Keratinocyte (primary cell): ENCODE results near the gene PPP1R3A. TPM values are rescaled to one million over a fixed set of nuclear protein-coding genes. Genes with fewer than 3 reads are reported as not detected.

Experiments
- DNase-seq: peaks from one replicate; pipeline ENCODE4 v3.0.0-alpha.2; 2011; ENCODE audit warnings: low read depth, missing footprints, low spot score
- FAIRE-seq: peaks from 2 replicates; lab custom pipeline; 2011; peaks lifted over from hg19 to GRCh38; lab: Jason Lieb, UNC
- H2AFZ ChIP-seq: 2 replicates; pipeline ENCODE4 v1.6.0; 2012; ENCODE audit warnings: low read length, control low read depth, inconsistent platforms; ENCODE audit not compliant: control insufficient read depth
- H3K27ac ChIP-seq: 2 replicates; pipeline ENCODE4 v1.5.1; 2011; ENCODE audit warnings: low read length; ENCODE audit not compliant: control insufficient read depth, insufficient read depth
- H3K27me3 ChIP-seq: 3 replicates; pipeline ENCODE4 v1.6.0; 2011; ENCODE audit warnings: low read length; ENCODE audit not compliant: control insufficient read depth, insufficient read depth; ENCODE audit errors: extremely low read depth
- H3K36me3 ChIP-seq, 2 experiments: 2 replicates in 1 of 2; 3 replicates in 1 of 2; pipeline ENCODE4 v1.5.1; 2011; ENCODE audit warnings: low read length in 2 of 2, mild to moderate bottlenecking in 1 of 2; ENCODE audit not compliant: control insufficient read depth in 2 of 2, insufficient read depth in 2 of 2; ENCODE audit errors: extremely low read depth in 1 of 2
- H3K4me1 ChIP-seq: 3 replicates; pipeline ENCODE4 v1.5.1; 2011; ENCODE audit warnings: low read length; ENCODE audit not compliant: control insufficient read depth, insufficient read depth; ENCODE audit errors: extremely low read depth
- H3K4me2 ChIP-seq: 3 replicates; pipeline ENCODE4 v1.6.0; 2011; ENCODE audit warnings: low read depth, low read length; ENCODE audit not compliant: control insufficient read depth, insufficient read depth; ENCODE audit errors: extremely low read depth
- H3K4me3 ChIP-seq, 3 experiments: fragments of 200-600 bp in 1 of 3; sonication (generic) in 1 of 3; 2 replicates in 2 of 3; 3 replicates in 1 of 3; pipeline ENCODE4 v1.5.1; 2011 to 2016; ENCODE audit warnings: low read length in 3 of 3, mild to moderate bottlenecking in 3 of 3, control low read depth in 2 of 3, inconsistent platforms in 1 of 3, low read depth in 1 of 3, mixed read lengths in 1 of 3, mixed run types in 1 of 3, moderate library complexity in 1 of 3; ENCODE audit not compliant: control insufficient read depth in 2 of 3, insufficient read depth in 2 of 3; ENCODE audit errors: extremely low read depth in 1 of 3
- H3K79me2 ChIP-seq: 2 replicates; pipeline ENCODE4 v1.6.0; 2012; ENCODE audit warnings: low read length; ENCODE audit not compliant: control insufficient read depth, insufficient read depth
- H3K9ac ChIP-seq: 3 replicates; pipeline ENCODE4 v1.6.0; 2011; ENCODE audit warnings: low read length; ENCODE audit not compliant: control insufficient read depth, insufficient read depth; ENCODE audit errors: extremely low read depth
- H3K9me1 ChIP-seq: 3 replicates; pipeline ENCODE4 v1.6.0; 2011; ENCODE audit warnings: low read length; ENCODE audit not compliant: control insufficient read depth, insufficient read depth; ENCODE audit errors: extremely low read depth
- H3K9me3 ChIP-seq: 2 replicates; pipeline ENCODE4 v1.5.1; 2012; ENCODE audit warnings: low read depth, low read length; ENCODE audit not compliant: control insufficient read depth
- H4K20me1 ChIP-seq: 3 replicates; pipeline ENCODE4 v1.6.0; 2011; ENCODE audit warnings: low read length; ENCODE audit not compliant: control insufficient read depth, insufficient read depth; ENCODE audit errors: extremely low read depth
- CTCF ChIP-seq, 3 experiments: IDR thresholded peaks in 1 of 3; conservative IDR thresholded peaks in 1 of 3; optimal IDR thresholded peaks in 1 of 3; 2 replicates in 2 of 3; 3 replicates in 1 of 3; pipeline versions ENCODE3 to v1.5.1; 2011; ENCODE audit warnings: low read length in 3 of 3, mild to moderate bottlenecking in 3 of 3, moderate library complexity in 2 of 3, control low read depth in 1 of 3, inconsistent platforms in 1 of 3; ENCODE audit not compliant: insufficient read depth in 2 of 3; ENCODE audit errors: extremely low read depth in 1 of 3
- EZH2 ChIP-seq: IDR thresholded peaks from one replicate; pipeline ENCODE4 v1.6.1; 2012; ENCODE audit warnings: inconsistent platforms, mild to moderate bottlenecking, low read length, moderate library complexity
- dilution Hi-C: fragments of 300-500 bp; cut with MboI; formaldehyde crosslinking; loops from one replicate; pipeline ENCODE4 v1.7.0; 2020; ENCODE audit warnings: low sequenced_read_pairs; ENCODE audit not compliant: extremely low pct_ligation_motif_present
- polyA plus RNA-seq, 5 experiments: library from polyadenylated mRNA; depleted of rRNA in 3 of 5; stranded (reverse) in 3 of 5; stranded (forward) in 1 of 5; unstranded in 1 of 5; fragments of >200 nt; gene quantifications; 1 replicate in 1 of 5; 2 replicates in 3 of 5; 3 replicates in 1 of 5; pipeline versions ENCODE4 v1.2.1 to v1.2.3, GENCODE V29; 2011 to 2012; ENCODE audit warnings: missing spikeins in 2 of 5, low read depth in 1 of 5, low replicate concordance in 1 of 5

Gene PPP1R3A
- polyA plus RNA-seq, 1 donor (not counting 4 experiments of a cell fraction or from before 2014, with no cell fraction given), result not detected

GRCh38 chr7:113892818-113893217 is 26.0 kb downstream of the PPP1R3A start:
- DNase-seq, result no peak
- FAIRE-seq, result no peak
- no peaks in the 10 kb centered on the region for H3K9me1 ChIP-seq
- no peak overlapping the region for H3K9ac ChIP-seq
- TF ChIP-seq CTCF (optimal IDR thresholded peaks at IDR 0.05 in 1 of 3, IDR thresholded peaks at IDR 0.05 in 1 of 3, conservative IDR thresholded peaks at IDR 0.05 in 1 of 3; ENCODE audit: extremely low read depth in 1 of 3, insufficient read depth in 2 of 3, low read length in 3 of 3), result no peak
- H3K9me3 ChIP-seq, result no peaks in the 10 kb centered on the region
- dilution Hi-C loops, result no loop called here
- H4K20me1 ChIP-seq, result no peaks in the 10 kb centered on the region
- H3K4me2 ChIP-seq, result no peak overlapping the region
- no peak overlapping the region for H3K4me3 ChIP-seq
- H3K36me3 ChIP-seq, result no peaks in the 10 kb centered on the region
- no peaks in the 10 kb centered on the region for H3K4me1 ChIP-seq
- no peak overlapping the region for H2AFZ ChIP-seq
- no peaks in the 10 kb centered on the region for H3K27me3 ChIP-seq
- H3K79me2 ChIP-seq, result no peaks in the 10 kb centered on the region
- H3K27ac ChIP-seq, result no peak overlapping the region

GRCh38 chr7:113891828-113892227 is 27.0 kb downstream of the PPP1R3A start:
- dilution Hi-C loops, result no loop called here
- Histone ChIP-seq H3K27me3 (no peaks in the 10 kb centered on the region), H3K9me3 (no peaks in the 10 kb centered on the region), H3K4me2 (no peak overlapping the region), H3K79me2 (no peaks in the 10 kb centered on the region), H4K20me1 (no peaks in the 10 kb centered on the region), H3K9ac (no peak overlapping the region), H3K36me3 (no peaks in the 10 kb centered on the region), H2AFZ (no peak overlapping the region), H3K27ac (no peak overlapping the region), H3K4me3 (no peak overlapping the region), H3K4me1 (no peaks in the 10 kb centered on the region), H3K9me1 (no peaks in the 10 kb centered on the region)
- DNase-seq (peak; percentile 19), FAIRE-seq (no peak)
- TF ChIP-seq EZH2, result no peak
- TF ChIP-seq CTCF (optimal IDR thresholded peaks at IDR 0.05 in 1 of 3, IDR thresholded peaks at IDR 0.05 in 1 of 3, conservative IDR thresholded peaks at IDR 0.05 in 1 of 3; ENCODE audit: extremely low read depth in 1 of 3, insufficient read depth in 2 of 3, low read length in 3 of 3), result no peak
